HG03521 (cell line): Measurements from ENCODE around the gene MTFP1.
"Not testable (repeated sequence)": the region's sequence is repeated elsewhere in the genome, so short reads cannot be mapped to it uniquely, and the experiment has no call there.

ENCODE experiments used
- ATAC-seq: cut with Tn5 transposase; IDR thresholded peaks from one replicate; pipeline ENCODE4 v1.9.1; 2021; ENCODE audit warnings: mild to moderate bottlenecking, moderate library complexity; ENCODE audit not compliant: unreplicated experiment

Gene MTFP1

DNA sequence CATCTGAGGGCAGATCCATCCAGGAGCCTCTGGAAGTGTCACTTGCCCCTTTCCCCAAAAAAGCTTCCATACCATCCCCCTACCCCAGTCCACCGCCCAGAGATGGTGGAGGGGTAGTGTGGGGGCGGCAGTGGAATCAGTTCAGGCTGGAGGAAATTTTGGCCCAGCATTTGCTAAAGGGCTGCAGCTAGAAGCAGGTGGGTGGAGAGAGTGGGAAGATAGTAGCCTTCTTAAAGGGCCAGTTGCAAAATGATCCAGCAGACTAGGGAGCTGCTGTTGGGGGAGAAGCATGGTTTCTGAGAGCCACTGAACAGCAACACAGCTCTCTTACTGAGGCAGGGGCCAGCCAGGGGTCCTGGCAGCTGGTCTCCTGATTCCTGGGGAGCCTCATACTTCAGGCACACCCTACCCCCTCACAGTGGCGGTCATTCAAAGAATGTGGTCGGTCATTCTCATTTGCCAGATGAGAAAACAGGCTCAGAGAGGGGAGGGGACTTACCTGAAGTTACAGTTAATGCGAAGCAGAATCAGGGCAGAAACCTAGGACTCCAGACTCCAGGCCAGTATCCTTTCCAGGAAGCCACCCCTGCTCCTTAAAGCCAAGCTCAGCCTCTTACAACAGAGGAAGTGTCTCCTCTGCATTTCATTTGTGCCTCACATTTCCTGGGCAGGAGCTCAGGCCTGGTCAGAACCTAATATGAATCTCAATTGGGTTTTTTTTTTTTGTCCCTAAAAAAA, 23.4 kb upstream of the MTFP1 start:
- ATAC-seq = no peak

GRCh38 chr22:30402766-30403104, 22.8 kb upstream of the MTFP1 start:
- not testable (repeated sequence) for ATAC-seq

DNA sequence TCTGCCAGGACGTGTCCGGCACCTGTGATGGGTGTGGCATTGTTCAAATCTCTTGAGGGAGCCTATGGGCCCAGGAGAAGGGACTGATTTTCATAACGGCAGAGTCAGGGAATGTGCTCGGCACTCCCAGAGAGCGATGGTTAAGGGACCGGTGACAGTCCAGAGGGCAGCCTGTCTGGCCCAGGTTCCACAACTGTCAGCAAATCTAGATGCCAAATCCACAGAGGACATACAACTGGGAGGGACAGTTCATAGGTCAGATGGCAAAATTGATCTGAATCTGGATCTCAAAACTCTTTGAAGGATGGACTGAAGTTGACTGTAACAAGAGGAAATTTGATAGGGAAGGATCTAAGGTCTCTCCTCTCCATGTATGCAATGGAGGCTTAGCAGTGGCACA, 21.3 kb upstream of the MTFP1 start:
- ATAC-seq = no peak

GRCh38 chr22:30405731-30406130, 19.8 kb upstream of the MTFP1 start:
- no peak for ATAC-seq

DNA sequence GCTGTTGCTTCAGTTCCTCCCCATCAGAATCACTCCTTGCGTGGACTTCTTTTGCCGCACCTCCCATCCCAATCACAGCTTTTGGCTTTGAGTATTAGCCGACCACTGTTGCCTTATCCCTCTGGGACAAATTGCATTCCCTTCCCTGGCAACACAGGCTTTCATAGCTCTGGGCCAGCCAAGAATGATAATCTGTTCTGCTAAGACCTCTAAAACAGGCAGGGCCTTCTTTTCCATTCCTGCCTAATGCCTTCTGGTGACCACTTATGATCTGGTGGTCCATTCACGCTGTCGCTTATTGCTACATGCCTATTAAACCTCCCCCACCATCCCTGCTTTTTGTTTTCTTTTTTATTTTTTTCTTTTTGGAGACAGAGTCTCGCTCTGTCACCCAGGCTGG, 19.2 kb upstream of the MTFP1 start:
- ATAC-seq = no peak

GRCh38 chr22:30408388-30409102, 17.0 kb upstream of the MTFP1 start:
- ATAC-seq = no peak

GRCh38 chr22:30411780-30412179, 13.8 kb upstream of the MTFP1 start:
- no peak for ATAC-seq

- no peak for ATAC-seq
Measured at GRCh38 chr22:30413001-30413400, 12.6 kb upstream of the MTFP1 start.

DNA sequence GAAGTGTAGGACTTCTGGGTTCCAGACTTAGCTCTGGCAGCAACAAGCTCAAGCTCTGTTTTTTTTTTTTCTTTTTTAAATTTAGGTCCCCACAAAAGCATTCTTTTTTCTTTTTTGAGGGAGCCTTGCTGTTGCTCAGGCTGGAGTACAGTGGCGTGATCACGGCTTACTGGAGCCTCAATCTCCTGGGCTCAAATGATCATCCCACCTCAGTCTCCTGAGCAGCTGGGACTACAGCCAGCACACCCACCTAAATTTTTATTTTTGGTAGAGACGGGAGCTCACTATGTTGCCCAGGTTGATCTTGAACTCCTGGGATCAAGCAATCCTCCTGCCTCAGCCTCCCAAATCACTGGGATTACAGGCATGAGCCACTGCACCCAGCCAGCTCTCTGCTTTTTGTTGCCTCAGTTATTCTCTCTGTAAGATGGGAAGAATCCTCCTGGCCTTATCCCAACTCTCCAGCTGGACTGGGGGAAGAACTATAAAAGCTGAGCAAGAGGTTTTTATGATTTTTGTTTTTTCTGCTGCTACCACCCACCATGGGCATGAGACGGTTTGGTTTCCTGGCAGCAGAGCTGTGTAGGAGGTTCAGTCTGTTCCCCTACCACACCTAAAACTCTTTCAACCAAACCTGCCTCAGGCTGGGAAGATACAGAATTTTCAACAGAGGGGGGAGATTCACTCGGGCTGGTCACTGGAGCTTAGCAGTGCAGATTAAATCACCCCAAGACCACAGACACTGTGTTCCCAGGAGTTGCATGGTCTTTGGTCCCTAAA, 11.6 kb upstream of the MTFP1 start:
- ATAC-seq = no peak

GRCh38 chr22:30414525-30415047, 11.0 kb upstream of the MTFP1 start:
- no peak for ATAC-seq

GRCh38 chr22:30416403-30416802, 9.2 kb upstream of the MTFP1 start:
- no peak for ATAC-seq

GRCh38 chr22:30416837-30417236, 8.7 kb upstream of the MTFP1 start:
- ATAC-seq = no peak

DNA sequence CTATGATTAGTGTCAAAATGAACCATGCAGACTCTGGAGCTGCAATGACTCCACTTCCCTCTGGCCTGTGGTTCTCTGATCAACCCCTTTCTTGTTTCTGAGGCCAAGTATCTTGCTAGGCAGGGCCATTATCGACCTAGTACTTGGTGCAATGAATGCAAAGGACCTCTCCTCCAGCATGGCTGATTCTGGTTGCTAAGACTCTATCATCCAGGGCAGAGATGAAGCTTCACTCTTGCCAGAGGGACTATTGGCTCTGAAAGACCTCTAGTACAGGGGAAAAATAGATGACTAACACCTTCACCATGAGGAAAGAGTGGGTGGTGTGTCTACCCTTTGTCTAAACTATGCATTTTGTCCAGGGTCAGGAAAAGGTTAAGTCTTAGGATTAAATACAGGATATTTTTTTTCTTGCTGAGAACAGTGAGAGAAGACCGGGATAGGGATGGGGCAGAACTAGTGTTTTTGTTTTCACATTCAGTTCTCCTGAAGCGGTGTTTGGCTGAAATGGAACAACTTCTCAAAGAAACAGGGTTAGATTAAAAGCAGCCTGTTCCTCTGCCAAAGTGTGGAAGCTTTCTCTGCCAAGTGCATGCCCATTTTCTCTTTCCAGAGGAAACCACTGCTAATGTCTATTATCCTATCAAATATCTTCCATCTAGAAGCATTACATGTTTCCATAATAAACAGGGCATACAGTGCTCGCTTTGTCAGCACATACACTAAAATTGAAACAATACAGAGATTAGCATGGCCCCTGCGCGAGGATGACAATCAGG, 5.0 kb upstream of the MTFP1 start:
- ATAC-seq = no peak

GRCh38 chr22:30421695-30422480, 3.7 kb upstream of the MTFP1 start:
- no peak for ATAC-seq

DNA sequence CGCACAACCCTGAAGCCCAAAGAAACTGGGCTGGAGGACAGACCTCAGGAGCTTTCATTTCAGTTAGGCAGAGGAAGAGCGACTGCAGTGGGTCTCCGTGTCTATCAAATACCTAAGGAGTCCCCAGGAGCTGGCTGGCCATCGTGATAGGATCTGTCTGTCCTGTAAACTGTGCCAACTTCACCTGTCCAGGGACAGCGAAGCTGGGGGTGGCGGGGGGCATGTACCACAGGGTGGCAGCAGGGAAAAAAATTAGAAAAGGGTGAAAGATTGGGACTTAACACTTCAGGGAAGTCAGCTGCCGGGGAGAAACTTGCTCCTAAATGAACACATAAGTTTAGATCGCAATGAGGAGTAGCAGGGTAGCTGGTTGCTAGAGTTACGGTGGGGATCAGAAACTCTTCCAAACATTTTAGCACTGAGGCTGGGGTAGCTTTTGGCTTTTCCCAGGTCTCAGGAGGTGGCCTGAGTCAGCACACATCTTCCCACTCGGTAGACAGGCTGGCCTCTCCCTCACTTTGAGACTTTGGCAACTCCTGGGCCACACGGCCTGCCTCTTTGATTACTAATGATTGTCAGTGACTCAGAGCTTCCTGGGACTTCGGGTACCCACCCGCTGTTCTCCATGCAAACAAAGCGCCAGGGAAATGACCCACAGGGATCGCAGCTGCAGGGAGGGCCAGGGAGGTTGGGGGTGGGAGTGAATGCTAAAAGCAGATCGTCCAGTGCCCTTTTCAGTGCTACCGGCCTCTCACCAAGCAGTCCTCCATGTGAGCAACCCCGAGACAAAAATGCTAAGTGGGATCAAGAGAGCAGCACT, 2.9 kb upstream of the MTFP1 start:
- ATAC-seq = no peak

GRCh38 chr22:30423301-30423958, 2.1 kb upstream of the MTFP1 start:
- ATAC-seq = no peak

DNA sequence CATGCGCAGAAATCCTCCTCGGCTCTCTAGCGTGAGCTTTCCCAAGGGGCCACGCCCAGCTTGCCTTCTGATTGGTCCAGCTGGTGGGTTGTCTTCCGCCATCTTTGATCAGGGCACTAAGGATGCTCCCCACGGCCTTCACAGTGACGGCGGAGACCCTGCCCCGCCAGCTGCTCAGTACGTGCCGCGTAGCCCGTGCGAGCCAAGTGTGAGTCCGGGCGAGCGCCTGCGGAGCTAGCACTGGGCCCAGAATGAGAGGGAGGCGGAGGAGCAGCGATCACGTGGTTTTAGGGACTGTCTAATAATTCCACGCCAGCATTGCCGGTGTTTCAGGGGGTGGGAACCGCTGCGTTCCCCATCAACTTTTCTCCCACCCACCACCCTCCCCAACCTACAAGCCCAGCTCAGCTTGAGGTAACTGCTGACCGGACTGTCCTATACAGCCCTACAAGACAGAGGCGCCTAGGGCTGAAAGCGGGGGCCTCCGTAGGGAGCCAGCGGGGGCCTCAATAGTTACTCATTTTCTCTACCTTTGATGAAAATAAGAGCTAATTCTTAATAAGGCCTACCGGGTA, 1.5 kb upstream of the MTFP1 start:
- peak; percentile 90 for ATAC-seq

GRCh38 chr22:30424534-30425326, 838 bp upstream of the MTFP1 start:
- ATAC-seq = no peak
